Urinary bladder (tissue), 4 donors: Measurements from ENCODE around the gene NTF3. TPM values are rescaled to one million over a fixed set of nuclear protein-coding genes. Genes with fewer than 3 reads are reported as not detected.

ENCODE experiments used
- DNase-seq: peaks from one replicate; pipeline ENCODE4 v3.0.0-alpha.2; 2015; ENCODE audit errors: extremely low spot score
- H3K27ac ChIP-seq: one replicate; pipeline ENCODE4 v1.5.1; 2013; ENCODE audit warnings: low read depth, mild to moderate bottlenecking, moderate library complexity
- H3K36me3 ChIP-seq: one replicate; pipeline ENCODE4 v1.6.1; 2013; ENCODE audit warnings: mild to moderate bottlenecking, moderate library complexity; ENCODE audit not compliant: insufficient read depth
- H3K4me1 ChIP-seq: one replicate; pipeline ENCODE4 v1.6.1; 2013; ENCODE audit warnings: mild to moderate bottlenecking, moderate library complexity; ENCODE audit not compliant: insufficient read depth
- H3K4me3 ChIP-seq: one replicate; pipeline ENCODE4 v1.5.1; 2013; ENCODE audit warnings: low read depth, low read length
- WGBS: extraction: QIAGEN DNeasy Blood & Tissue Kit; methylation state at CpG from one replicate; pipeline ENCODE4 v1.1.7; 2013; 5-methylcytosine and 5-hydroxymethylcytosine counted together
- polyA plus RNA-seq: library from polyadenylated mRNA; stranded (reverse); fragments of 200-250 nt; gene quantifications from one replicate; pipeline ENCODE4 v1.2.3, GENCODE V29; 2013
- total RNA-seq: library from RNA; depleted of rRNA; stranded (reverse); fragments of >200 nt; gene quantifications from one replicate; pipeline ENCODE4 v1.2.3, GENCODE V29; 2014
- donor health status: healthy with polysubstance abuse.
- donor health status: healthy.

Gene NTF3
- total RNA-seq (11.3 TPM), polyA plus RNA-seq (11.3 TPM)

- H3K4me1 ChIP-seq = no peaks in the 10 kb centered on the region
- no peak for DNase-seq
These were observed at the start of gene NTF3 for GRCh38 chr12:5432011-5432400. Gene NTF3, plus strand, starts transcription at chr12:5432108. Its CDS starts 217 bp downstream, at chr12:5432325.

DNA sequence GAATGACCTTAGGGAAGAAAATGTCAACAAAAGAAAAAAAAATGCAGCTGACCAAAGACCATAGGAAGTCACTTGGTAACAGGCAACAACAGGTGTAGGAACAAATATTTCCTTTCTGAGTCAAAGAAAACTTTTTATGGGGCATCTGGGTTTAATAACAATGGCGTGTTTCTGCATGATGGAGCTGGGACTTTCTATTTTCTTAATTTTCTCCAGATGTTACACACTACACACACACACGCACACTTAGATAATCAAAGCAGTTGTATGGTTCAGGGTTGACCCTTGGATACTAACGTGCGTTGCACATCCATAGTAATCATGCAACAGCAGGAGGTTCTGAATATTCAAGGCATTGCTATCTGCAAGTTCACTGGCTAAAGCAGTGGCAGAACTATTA, 47.9 kb upstream of the NTF3 start:
- no peak for DNase-seq
- H3K4me3 ChIP-seq = no peak overlapping the region
- no peak overlapping the region for H3K27ac ChIP-seq
- H3K36me3 ChIP-seq = no peaks in the 10 kb centered on the region
- WGBS = 71% methylated on average over 4 of the region's 4 CpGs
- H3K4me1 ChIP-seq = no peaks in the 10 kb centered on the region

More at GRCh38 chr12:5432011-5432400, at the start of gene NTF3:
- peak within 1 kb of the TSS; percentile 30 for H3K27ac ChIP-seq
- no peaks in the 10 kb centered on the region for H3K36me3 ChIP-seq
- under 1% methylated on average over 34 of the region's 34 CpGs for WGBS
- H3K4me3 ChIP-seq = peak within 1 kb of the TSS; percentile 62

DNA sequence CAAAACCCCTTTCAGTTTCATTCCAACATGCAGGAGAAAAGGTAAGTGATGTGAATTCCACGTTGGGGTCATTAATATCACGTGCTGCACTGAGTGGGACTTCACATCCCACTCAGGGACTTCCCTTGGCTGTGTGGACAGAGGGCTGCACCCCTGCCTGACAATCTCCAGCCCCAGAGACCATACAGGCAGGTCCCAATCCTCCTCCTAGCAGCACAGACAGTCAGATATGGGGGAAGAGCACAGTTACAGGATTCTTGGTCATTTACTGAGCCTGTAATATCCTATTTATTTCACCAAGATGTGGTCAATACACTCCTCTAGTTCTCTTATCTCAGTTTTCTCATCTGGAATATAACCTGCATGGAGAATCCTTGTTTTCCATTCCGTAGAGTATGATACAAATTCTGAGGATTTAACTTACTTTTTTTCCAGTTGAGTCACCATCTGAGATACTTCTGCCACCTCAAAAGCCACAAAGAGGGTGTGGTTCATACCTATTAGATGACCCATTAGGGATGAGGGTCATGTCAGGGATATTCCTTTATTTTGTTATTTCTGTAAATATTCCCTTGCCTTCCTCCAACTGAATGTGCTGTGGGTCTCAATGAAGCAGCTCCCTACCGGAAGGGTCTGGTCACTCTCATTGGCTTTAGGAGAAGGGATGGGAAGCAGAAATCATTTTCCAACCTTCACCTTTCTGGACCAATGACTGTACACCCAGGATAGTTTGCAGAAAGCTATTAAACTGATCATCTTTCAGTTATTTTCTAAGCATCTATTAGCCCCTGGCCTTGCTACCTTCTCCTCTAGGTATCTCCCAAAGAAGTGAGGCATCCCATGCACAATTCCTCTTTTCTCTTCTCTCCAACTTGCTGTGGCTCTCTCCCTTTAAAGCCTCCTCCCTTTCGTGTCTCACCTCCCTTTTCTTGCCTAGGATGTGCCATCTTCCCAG, 43.0 kb upstream of the NTF3 start:
- Histone ChIP-seq H3K4me1 (no peaks in the 10 kb centered on the region), H3K36me3 (no peaks in the 10 kb centered on the region), H3K4me3 (no peak overlapping the region), H3K27ac (no peak overlapping the region)
- 85% methylated on average over 5 of the region's 5 CpGs for WGBS
- no peak for DNase-seq

DNA sequence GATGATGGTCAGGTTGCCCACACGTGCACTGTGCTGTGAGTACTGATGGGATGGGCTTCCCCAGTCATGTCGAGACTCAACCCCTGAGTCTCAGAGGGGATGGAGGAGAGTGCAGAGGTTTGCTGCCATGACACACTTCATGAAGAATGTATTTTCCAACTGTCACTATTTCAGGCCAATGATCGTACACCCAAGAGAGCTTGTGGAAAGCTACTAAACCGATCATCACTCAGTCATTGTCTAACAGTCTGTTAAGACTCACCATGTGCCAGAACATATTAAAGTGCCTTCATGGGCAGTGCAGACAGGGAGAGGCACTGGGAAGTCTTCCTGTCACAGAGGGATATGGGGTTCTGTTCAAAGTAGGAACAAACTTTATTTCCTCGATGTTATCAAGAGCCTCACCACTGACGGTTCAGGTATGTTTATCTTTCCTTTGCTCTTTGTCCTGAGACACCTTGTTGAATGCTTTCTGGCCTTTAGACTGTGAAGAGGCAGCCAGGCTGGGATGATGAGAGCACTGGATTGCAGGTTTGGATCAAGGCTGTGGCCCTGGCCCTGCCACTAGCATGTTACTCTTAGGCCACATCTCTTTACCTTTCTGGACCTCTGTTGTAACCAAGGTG, 41.6 kb upstream of the NTF3 start:
- Histone ChIP-seq H3K36me3 (no peaks in the 10 kb centered on the region), H3K27ac (no peak overlapping the region), H3K4me1 (no peaks in the 10 kb centered on the region), H3K4me3 (no peak overlapping the region)
- WGBS = 82% methylated on average over 6 of the region's 6 CpGs
- DNase-seq = no peak

DNA sequence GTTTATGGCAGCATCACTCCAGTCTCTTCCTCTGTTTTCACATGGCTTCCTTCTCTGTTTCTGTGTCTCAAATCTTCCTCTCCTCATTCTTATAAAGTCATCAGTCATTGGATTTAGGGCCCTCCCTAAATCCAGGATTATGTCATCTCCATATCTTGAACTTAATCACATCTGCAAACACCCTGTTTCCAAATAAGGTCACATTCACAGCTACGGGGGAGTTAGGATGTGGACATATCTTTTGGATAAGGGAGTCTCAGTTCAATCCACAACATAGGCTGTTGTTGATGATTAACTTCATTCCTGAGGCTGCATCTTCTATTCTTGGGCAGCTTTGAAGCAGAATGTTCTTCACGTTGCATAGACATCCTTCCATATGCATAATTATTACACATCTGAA, 40.3 kb upstream of the NTF3 start:
- DNase-seq = no peak
- Histone ChIP-seq H3K27ac (no peak overlapping the region), H3K4me1 (no peaks in the 10 kb centered on the region), H3K4me3 (no peak overlapping the region), H3K36me3 (no peaks in the 10 kb centered on the region)
- 42% methylated on average over 2 of the region's 2 CpGs for WGBS

DNA sequence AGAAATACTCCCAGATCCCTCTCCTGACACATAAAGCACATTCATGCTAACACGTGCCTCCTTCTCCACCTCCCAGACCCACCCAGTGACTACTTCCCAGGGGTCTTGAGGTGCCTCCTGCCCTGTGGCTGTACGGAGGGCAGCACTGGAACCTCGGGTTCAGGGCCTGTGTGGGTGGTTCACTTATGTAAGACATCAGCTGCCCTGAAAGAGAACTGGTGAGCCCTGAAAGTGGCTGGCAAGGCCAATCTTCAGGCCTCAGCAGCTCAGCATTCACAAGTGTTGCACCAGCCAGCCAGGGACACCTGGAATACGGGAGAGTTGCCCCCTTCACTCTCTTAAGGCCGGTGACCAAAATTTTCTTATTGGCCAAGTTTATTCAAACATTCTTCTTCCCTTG, 38.9 kb upstream of the NTF3 start:
- Histone ChIP-seq H3K4me1 (no peaks in the 10 kb centered on the region), H3K27ac (no peak overlapping the region), H3K36me3 (no peaks in the 10 kb centered on the region), H3K4me3 (no peak overlapping the region)
- WGBS = 86% methylated on average over 5 of the region's 5 CpGs
- no peak for DNase-seq

GRCh38 chr12:5395443-5396271, 36.3 kb upstream of the NTF3 start:
- Histone ChIP-seq H3K27ac (no peak overlapping the region), H3K4me1 (no peaks in the 10 kb centered on the region), H3K4me3 (no peak overlapping the region), H3K36me3 (no peaks in the 10 kb centered on the region)
- no peak for DNase-seq
- WGBS = 21% methylated on average over 13 of the region's 13 CpGs

GRCh38 chr12:5396541-5396940, 35.4 kb upstream of the NTF3 start:
- Histone ChIP-seq H3K4me1 (no peaks in the 10 kb centered on the region), H3K36me3 (no peaks in the 10 kb centered on the region), H3K4me3 (no peak overlapping the region), H3K27ac (no peak overlapping the region)
- 88% methylated on average over 1 of the region's 1 CpG for WGBS
- DNase-seq = no peak

DNA sequence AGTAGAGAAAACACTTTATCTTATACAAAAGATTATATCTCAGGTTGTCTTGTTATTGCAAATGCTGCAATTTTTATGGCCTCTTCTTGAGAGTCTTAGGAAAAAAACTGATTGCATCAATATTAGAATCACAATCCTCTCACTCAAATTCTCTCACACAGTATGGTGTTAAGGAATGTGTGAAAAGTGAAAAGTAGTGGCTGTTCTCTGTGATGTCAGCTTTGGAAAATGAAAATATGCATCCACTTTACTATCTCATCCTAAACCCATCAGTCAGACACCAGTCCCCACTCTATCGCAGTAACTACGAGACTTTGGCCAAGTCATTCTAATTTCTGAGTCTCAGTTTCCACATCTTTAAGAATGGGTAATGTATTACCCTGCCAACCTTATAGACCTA, 32.6 kb upstream of the NTF3 start:
- WGBS = 99% methylated on average over 2 of the region's 2 CpGs
- no peak overlapping the region for H3K4me3 ChIP-seq
- DNase-seq = no peak
- no peaks in the 10 kb centered on the region for H3K4me1 ChIP-seq
- H3K36me3 ChIP-seq = no peaks in the 10 kb centered on the region
- H3K27ac ChIP-seq = no peak overlapping the region

- 68% methylated on average over 8 of the region's 8 CpGs for WGBS
- no peak for DNase-seq
- Histone ChIP-seq H3K36me3 (no peaks in the 10 kb centered on the region), H3K4me3 (no peak overlapping the region), H3K27ac (no peak overlapping the region), H3K4me1 (no peaks in the 10 kb centered on the region)
These were observed 29.6 kb upstream of the NTF3 start for GRCh38 chr12:5402009-5402935.

- Histone ChIP-seq H3K36me3 (no peaks in the 10 kb centered on the region), H3K27ac (no peak overlapping the region), H3K4me1 (no peaks in the 10 kb centered on the region), H3K4me3 (no peak overlapping the region)
- DNase-seq = no peak
- 65% methylated on average over 3 of the region's 3 CpGs for WGBS
These were observed 28.5 kb upstream of the NTF3 start for GRCh38 chr12:5403411-5403810.

GRCh38 chr12:5407034-5407856, 24.7 kb upstream of the NTF3 start:
- Histone ChIP-seq H3K36me3 (no peaks in the 10 kb centered on the region), H3K4me3 (no peak overlapping the region), H3K27ac (no peak overlapping the region), H3K4me1 (no peaks in the 10 kb centered on the region)
- 36% methylated on average over 6 of the region's 6 CpGs for WGBS
- no peak for DNase-seq
